ENCODE measurements around the gene TBC1D30. TPM values are rescaled to one million over a fixed set of nuclear protein-coding genes. Genes with fewer than 3 reads are reported as not detected.

TBC1D30 gene
- total RNA-seq, 6 experiments from 2014 or later, result 1.1 to 2.7 (median 1.3) TPM

GRCh38 chr12:64860446-64860998 lies 36.1 kb downstream of the TBC1D30 start:
- H3K27me3 ChIP-seq, result no peaks in the 10 kb centered on the region
- H3K27ac ChIP-seq, result no peak overlapping the region
- TF ChIP-seq CTCF (IDR thresholded peaks at IDR 0.05) (no peak), POLR2A (IDR thresholded peaks at IDR 0.05) (no peak)
- no peaks in the 10 kb centered on the region for H3K9me3 ChIP-seq
- H3K4me3 ChIP-seq, result no peak overlapping the region
- DNase-seq (no peak), ATAC-seq (no peak)
- H3K36me3 ChIP-seq, result no peaks in the 10 kb centered on the region
- WGBS (ENCODE audit: insufficient coverage, low coverage, low lambda C conversion rate, missing lambda C conversion rate), result 87% methylated on average over 4 of the region's 4 CpGs
- intact Hi-C loops (cut with DNase I), result no loop called here
- no peaks in the 10 kb centered on the region for H3K4me1 ChIP-seq

- Histone ChIP-seq H3K27ac (no peak overlapping the region), H3K4me1 (no peaks in the 10 kb centered on the region), H3K9me3 (no peaks in the 10 kb centered on the region), H3K4me3 (no peak overlapping the region), H3K27me3 (no peaks in the 10 kb centered on the region), H3K36me3 (no peaks in the 10 kb centered on the region)
- intact Hi-C loops (cut with DNase I), result no loop called here
- DNase-seq (no peak), ATAC-seq (no peak)
- TF ChIP-seq CTCF (IDR thresholded peaks at IDR 0.05) (no peak), POLR2A (IDR thresholded peaks at IDR 0.05) (no peak)
- WGBS (ENCODE audit: insufficient coverage, low coverage, low lambda C conversion rate, missing lambda C conversion rate), result 37% methylated on average over 4 of the region's 5 CpGs
Measured at GRCh38 chr12:64864319-64864718, 39.9 kb downstream of the TBC1D30 start.

- no peak for TF ChIP-seq POLR2A (IDR thresholded peaks at IDR 0.05)
- no peak for TF ChIP-seq CTCF (IDR thresholded peaks at IDR 0.05)
- intact Hi-C loops (cut with DNase I), result no loop called here
- H3K4me1 ChIP-seq, result no peaks in the 10 kb centered on the region
- H3K27me3 ChIP-seq, result no peaks in the 10 kb centered on the region
- no peaks in the 10 kb centered on the region for H3K36me3 ChIP-seq
- H3K4me3 ChIP-seq, result no peak overlapping the region
- no peak overlapping the region for H3K27ac ChIP-seq
- 91% methylated on average over 9 of the region's 17 CpGs for WGBS (ENCODE audit: insufficient coverage, low coverage, low lambda C conversion rate, missing lambda C conversion rate)
- ATAC-seq (no peak), DNase-seq (no peak)
- no peaks in the 10 kb centered on the region for H3K9me3 ChIP-seq
Measured at GRCh38 chr12:64875186-64875585, 50.7 kb downstream of the TBC1D30 start.

- Histone ChIP-seq H3K27ac (no peak overlapping the region), H3K4me1 (no peaks in the 10 kb centered on the region), H3K27me3 (no peaks in the 10 kb centered on the region), H3K36me3 (no peaks in the 10 kb centered on the region), H3K9me3 (no peaks in the 10 kb centered on the region), H3K4me3 (no peak overlapping the region)
- TF ChIP-seq POLR2A (IDR thresholded peaks at IDR 0.05) (no peak), CTCF (IDR thresholded peaks at IDR 0.05) (no peak)
- intact Hi-C loops (cut with DNase I), result no loop called here
- DNase-seq, result no peak
- WGBS (ENCODE audit: insufficient coverage, low coverage, low lambda C conversion rate, missing lambda C conversion rate), result 94% methylated on average over 4 of the region's 12 CpGs
- ATAC-seq, result no peak
Measured at GRCh38 chr12:64876388-64877071, 52.1 kb downstream of the TBC1D30 start.
